Measurements from ENCODE around the gene PARM1.

- no peak for TF ChIP-seq CTCF (IDR thresholded peaks at IDR 0.05)
- TF ChIP-seq POLR2A (IDR thresholded peaks at IDR 0.05): no peak
Measured at GRCh38 chr4:74884266-74884665, 48.6 kb upstream of the PARM1 start.

Measured in Peyer's patch (tissue), 4 donors.